SK-N-SH treated with all-trans-retinoic acid at 6 μM for 48 hours (cell line): ENCODE results near the gene DAB2IP.

Source experiments
- ATAC-seq: fragments of 200-7000 bp; cut with Tn5 transposase; 3 replicates; pipeline ENCODE4 v1.9.1; 2020; ENCODE audit warnings: mild to moderate bottlenecking, moderate library complexity
- ARNTL ChIP-seq: fragments of 450-650 bp; formaldehyde crosslinking; IDR thresholded peaks from 2 replicates; pipeline ENCODE4 v1.5.0; 2020; ENCODE audit warnings: low read depth, mild to moderate bottlenecking, moderate library complexity, borderline replicate concordance
- CSDC2 ChIP-seq: fragments of 250-450 bp; sonication (Bioruptor Pico); IDR thresholded peaks from 2 replicates; pipeline ENCODE4 v1.5.0; 2020; ENCODE audit warnings: mild to moderate bottlenecking, moderate library complexity
- ESRRG ChIP-seq: fragments of 250-450 bp; sonication (Bioruptor Pico); IDR thresholded peaks from 2 replicates; pipeline ENCODE4 v1.6.1; 2021; ENCODE audit warnings: mild to moderate bottlenecking
- GLIS3 ChIP-seq: fragments of 250-450 bp; sonication (Bioruptor Pico); IDR thresholded peaks from 2 replicates; pipeline ENCODE4 v1.5.0; 2020; ENCODE audit warnings: mild to moderate bottlenecking, moderate library complexity
- ISL1 ChIP-seq: fragments of 250-450 bp; sonication (Bioruptor Pico); IDR thresholded peaks from 2 replicates; pipeline ENCODE4 v2.1.2; 2022; ENCODE audit warnings: mild to moderate bottlenecking, moderate library complexity
- PPARA ChIP-seq: fragments of 250-450 bp; sonication (Bioruptor Pico); IDR thresholded peaks from 2 replicates; pipeline ENCODE4 v1.5.0; 2020; ENCODE audit warnings: mild to moderate bottlenecking, borderline replicate concordance
- RARB ChIP-seq: fragments of 250-450 bp; sonication (Bioruptor Pico); IDR thresholded peaks from 2 replicates; pipeline ENCODE4 v1.8.0; 2021; ENCODE audit warnings: mild to moderate bottlenecking, moderate library complexity
- SNAI2 ChIP-seq: fragments of 250-450 bp; sonication (Bioruptor Pico); IDR thresholded peaks from 2 replicates; pipeline ENCODE4 v1.5.0; 2020; ENCODE audit warnings: mild to moderate bottlenecking, moderate library complexity
- TCF4 ChIP-seq: fragments of 250-450 bp; sonication (Bioruptor Pico); IDR thresholded peaks from 2 replicates; pipeline ENCODE4 v1.8.0; 2021; ENCODE audit warnings: mild to moderate bottlenecking, moderate library complexity, borderline replicate concordance
- TOX ChIP-seq: fragments of 250-450 bp; sonication (Bioruptor Pico); IDR thresholded peaks from 2 replicates; pipeline ENCODE4 v1.8.0; 2021; ENCODE audit warnings: mild to moderate bottlenecking, moderate library complexity, borderline replicate concordance
- ZC3H10 ChIP-seq: fragments of 250-450 bp; sonication (Bioruptor Pico); IDR thresholded peaks from 2 replicates; pipeline ENCODE4 v1.5.1; 2021; ENCODE audit warnings: mild to moderate bottlenecking, moderate library complexity
- ZFP3 ChIP-seq: fragments of 250-450 bp; sonication (Bioruptor Pico); IDR thresholded peaks from 2 replicates; pipeline ENCODE4 v1.5.0; 2020; ENCODE audit warnings: mild to moderate bottlenecking, moderate library complexity
- ZFP30 ChIP-seq: fragments of 450-650 bp; formaldehyde crosslinking; IDR thresholded peaks from 2 replicates; pipeline ENCODE4 v1.5.0; 2022; ENCODE audit warnings: mild to moderate bottlenecking, moderate library complexity
- ZNF70 ChIP-seq: fragments of 450-650 bp; formaldehyde crosslinking; IDR thresholded peaks from 2 replicates; pipeline ENCODE4 v1.5.0; 2020; ENCODE audit warnings: mild to moderate bottlenecking, moderate library complexity
- ZNF8 ChIP-seq: fragments of 450-650 bp; formaldehyde crosslinking; IDR thresholded peaks from 2 replicates; pipeline ENCODE4 v1.5.0; 2020; ENCODE audit warnings: mild to moderate bottlenecking, moderate library complexity
- TF ChIP-seq, protein P1 (sequence below): fragments of 250-450 bp; sonication (Bioruptor Pico); IDR thresholded peaks from 2 replicates; pipeline ENCODE4 v1.8.0; 2021; ENCODE audit warnings: low read depth, mild to moderate bottlenecking, moderate library complexity, borderline replicate concordance
- TF ChIP-seq, protein P2 (sequence below): fragments of 250-450 bp; sonication (Bioruptor Pico); IDR thresholded peaks from 2 replicates; pipeline ENCODE4 v1.5.0; 2020; ENCODE audit warnings: mild to moderate bottlenecking, moderate library complexity
- TF ChIP-seq, protein P3 (sequence below): fragments of 250-450 bp; sonication (Bioruptor Pico); IDR thresholded peaks from 2 replicates; pipeline ENCODE4 v1.5.1; 2020; ENCODE audit warnings: low read depth, mild to moderate bottlenecking, moderate library complexity
- TF ChIP-seq, protein P4 (sequence below): fragments of 250-450 bp; sonication (Bioruptor Pico); IDR thresholded peaks from 2 replicates; pipeline ENCODE4 v1.8.0; 2020; ENCODE audit warnings: mild to moderate bottlenecking, moderate library complexity, borderline replicate concordance
- TF ChIP-seq, protein P5 (sequence below): fragments of 250-450 bp; sonication (Bioruptor Pico); IDR thresholded peaks from 2 replicates; pipeline ENCODE4 v1.5.1; 2021; ENCODE audit warnings: mild to moderate bottlenecking, moderate library complexity

The DAB2IP gene

DNA sequence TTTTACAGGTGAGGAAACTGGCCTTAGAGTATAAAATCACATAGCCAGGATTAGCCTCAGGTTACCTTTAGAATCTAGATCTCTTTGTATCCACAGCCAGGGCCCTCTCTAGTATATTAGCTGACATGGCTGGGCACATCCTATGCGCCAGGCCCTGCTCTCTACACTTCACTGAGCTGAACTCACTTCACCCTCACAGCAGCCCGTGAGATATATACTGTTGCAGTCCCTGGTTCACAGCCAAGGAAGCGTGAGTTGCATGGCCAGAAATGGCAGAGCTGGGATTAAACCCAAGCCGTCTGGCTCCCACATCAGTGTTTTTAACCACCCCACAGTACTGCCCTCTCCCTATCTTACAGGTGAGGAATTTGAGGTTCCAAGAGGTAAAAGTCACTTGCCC is 58.4 kb downstream of the DAB2IP start (continued):
- TF ChIP-seq, protein P1, sequence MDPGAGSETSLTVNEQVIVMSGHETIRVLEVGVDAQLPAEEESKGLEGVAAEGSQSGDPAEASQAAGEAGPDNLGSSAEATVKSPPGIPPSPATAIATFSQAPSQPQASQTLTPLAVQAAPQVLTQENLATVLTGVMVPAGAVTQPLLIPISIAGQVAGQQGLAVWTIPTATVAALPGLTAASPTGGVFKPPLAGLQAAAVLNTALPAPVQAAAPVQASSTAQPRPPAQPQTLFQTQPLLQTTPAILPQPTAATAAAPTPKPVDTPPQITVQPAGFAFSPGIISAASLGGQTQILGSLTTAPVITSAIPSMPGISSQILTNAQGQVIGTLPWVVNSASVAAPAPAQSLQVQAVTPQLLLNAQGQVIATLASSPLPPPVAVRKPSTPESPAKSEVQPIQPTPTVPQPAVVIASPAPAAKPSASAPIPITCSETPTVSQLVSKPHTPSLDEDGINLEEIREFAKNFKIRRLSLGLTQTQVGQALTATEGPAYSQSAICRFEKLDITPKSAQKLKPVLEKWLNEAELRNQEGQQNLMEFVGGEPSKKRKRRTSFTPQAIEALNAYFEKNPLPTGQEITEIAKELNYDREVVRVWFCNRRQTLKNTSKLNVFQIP (CRISPR knock-in tag) = no peak
- no peak for TF ChIP-seq GLIS3 (CRISPR knock-in tag)
- TF ChIP-seq PPARA = no peak
- no peak for TF ChIP-seq CSDC2
- no peak for TF ChIP-seq ZC3H10 (CRISPR knock-in tag)
- TF ChIP-seq, protein P2, sequence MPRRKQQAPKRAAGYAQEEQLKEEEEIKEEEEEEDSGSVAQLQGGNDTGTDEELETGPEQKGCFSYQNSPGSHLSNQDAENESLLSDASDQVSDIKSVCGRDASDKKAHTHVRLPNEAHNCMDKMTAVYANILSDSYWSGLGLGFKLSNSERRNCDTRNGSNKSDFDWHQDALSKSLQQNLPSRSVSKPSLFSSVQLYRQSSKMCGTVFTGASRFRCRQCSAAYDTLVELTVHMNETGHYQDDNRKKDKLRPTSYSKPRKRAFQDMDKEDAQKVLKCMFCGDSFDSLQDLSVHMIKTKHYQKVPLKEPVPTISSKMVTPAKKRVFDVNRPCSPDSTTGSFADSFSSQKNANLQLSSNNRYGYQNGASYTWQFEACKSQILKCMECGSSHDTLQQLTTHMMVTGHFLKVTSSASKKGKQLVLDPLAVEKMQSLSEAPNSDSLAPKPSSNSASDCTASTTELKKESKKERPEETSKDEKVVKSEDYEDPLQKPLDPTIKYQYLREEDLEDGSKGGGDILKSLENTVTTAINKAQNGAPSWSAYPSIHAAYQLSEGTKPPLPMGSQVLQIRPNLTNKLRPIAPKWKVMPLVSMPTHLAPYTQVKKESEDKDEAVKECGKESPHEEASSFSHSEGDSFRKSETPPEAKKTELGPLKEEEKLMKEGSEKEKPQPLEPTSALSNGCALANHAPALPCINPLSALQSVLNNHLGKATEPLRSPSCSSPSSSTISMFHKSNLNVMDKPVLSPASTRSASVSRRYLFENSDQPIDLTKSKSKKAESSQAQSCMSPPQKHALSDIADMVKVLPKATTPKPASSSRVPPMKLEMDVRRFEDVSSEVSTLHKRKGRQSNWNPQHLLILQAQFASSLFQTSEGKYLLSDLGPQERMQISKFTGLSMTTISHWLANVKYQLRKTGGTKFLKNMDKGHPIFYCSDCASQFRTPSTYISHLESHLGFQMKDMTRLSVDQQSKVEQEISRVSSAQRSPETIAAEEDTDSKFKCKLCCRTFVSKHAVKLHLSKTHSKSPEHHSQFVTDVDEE (CRISPR knock-in tag) = no peak

DNA sequence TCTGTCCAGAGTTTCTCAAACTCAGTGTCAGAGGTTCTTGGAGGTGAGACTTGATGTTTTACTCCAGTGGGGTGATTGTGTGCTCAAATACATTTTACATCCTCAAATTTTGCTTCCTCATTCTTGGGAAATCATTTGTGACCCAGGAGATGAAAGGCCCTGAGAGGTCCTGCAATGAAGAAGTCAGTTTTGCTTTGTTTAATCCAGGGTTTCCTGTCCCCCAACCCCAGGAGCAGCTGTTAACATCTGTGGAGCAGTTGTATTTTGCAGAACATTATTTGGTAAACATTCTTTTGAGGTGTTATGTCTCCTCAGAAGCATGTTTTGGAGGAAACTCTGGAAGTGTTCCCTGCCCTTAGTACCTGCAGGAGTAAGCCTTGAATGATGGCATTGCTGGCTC is 59.8 kb downstream of the DAB2IP start:
- TF ChIP-seq, protein P3, sequence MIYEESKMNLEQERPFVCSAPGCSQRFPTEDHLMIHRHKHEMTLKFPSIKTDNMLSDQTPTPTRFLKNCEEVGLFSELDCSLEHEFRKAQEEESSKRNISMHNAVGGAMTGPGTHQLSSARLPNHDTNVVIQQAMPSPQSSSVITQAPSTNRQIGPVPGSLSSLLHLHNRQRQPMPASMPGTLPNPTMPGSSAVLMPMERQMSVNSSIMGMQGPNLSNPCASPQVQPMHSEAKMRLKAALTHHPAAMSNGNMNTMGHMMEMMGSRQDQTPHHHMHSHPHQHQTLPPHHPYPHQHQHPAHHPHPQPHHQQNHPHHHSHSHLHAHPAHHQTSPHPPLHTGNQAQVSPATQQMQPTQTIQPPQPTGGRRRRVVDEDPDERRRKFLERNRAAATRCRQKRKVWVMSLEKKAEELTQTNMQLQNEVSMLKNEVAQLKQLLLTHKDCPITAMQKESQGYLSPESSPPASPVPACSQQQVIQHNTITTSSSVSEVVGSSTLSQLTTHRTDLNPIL (CRISPR knock-in tag) = no peak
- TF ChIP-seq GLIS3 (CRISPR knock-in tag) (no peak), ZFP30 (CRISPR knock-in tag) (no peak), PPARA (no peak), ARNTL (no peak), ESRRG (CRISPR knock-in tag) (no peak), ZNF8 (CRISPR knock-in tag) (no peak), TOX (no peak), SNAI2 (CRISPR knock-in tag) (no peak), ZNF70 (no peak), ZFP3 (CRISPR knock-in tag) (no peak), CSDC2 (no peak), ISL1 (CRISPR knock-in tag) (no peak), ZC3H10 (CRISPR knock-in tag) (no peak)
- TF ChIP-seq, protein P1 (CRISPR knock-in tag) = no peak
- TF ChIP-seq, protein P2 (CRISPR knock-in tag) = no peak
- TF ChIP-seq, protein P4, sequence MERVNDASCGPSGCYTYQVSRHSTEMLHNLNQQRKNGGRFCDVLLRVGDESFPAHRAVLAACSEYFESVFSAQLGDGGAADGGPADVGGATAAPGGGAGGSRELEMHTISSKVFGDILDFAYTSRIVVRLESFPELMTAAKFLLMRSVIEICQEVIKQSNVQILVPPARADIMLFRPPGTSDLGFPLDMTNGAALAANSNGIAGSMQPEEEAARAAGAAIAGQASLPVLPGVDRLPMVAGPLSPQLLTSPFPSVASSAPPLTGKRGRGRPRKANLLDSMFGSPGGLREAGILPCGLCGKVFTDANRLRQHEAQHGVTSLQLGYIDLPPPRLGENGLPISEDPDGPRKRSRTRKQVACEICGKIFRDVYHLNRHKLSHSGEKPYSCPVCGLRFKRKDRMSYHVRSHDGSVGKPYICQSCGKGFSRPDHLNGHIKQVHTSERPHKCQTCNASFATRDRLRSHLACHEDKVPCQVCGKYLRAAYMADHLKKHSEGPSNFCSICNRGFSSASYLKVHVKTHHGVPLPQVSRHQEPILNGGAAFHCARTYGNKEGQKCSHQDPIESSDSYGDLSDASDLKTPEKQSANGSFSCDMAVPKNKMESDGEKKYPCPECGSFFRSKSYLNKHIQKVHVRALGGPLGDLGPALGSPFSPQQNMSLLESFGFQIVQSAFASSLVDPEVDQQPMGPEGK (CRISPR knock-in tag) = no peak
- no peak for ATAC-seq

DNA sequence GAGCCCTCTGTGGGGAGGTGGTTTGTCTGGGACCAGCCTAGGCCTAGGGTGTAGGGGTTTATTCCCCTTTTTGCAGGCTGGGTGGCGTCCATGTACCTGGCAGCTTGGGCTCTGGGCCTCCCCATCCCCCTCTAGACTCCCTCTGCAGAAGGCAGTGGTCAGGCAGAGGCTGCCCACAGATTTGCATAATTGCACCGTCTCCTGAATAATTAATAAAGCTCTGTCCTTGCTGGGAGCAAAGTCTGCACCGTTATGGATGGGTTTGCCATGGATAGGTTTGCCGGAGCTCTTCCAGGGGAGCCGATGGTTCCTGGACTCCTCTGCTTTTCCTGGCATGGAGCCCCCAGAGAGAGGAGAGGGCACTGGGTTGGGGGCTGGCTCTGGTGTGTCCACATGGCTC is 60.4 kb downstream of the DAB2IP start:
- TF ChIP-seq SNAI2 (CRISPR knock-in tag) = no peak
- TF ChIP-seq RARB = no peak
- no peak for TF ChIP-seq TOX
- TF ChIP-seq, protein P5, sequence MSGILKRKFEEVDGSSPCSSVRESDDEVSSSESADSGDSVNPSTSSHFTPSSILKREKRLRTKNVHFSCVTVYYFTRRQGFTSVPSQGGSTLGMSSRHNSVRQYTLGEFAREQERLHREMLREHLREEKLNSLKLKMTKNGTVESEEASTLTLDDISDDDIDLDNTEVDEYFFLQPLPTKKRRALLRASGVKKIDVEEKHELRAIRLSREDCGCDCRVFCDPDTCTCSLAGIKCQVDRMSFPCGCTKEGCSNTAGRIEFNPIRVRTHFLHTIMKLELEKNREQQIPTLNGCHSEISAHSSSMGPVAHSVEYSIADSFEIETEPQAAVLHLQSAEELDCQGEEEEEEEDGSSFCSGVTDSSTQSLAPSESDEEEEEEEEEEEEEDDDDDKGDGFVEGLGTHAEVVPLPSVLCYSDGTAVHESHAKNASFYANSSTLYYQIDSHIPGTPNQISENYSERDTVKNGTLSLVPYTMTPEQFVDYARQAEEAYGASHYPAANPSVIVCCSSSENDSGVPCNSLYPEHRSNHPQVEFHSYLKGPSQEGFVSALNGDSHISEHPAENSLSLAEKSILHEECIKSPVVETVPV = no peak
- TF ChIP-seq ZNF8 (CRISPR knock-in tag) = no peak
- no peak for TF ChIP-seq GLIS3 (CRISPR knock-in tag)
- no peak for TF ChIP-seq ESRRG (CRISPR knock-in tag)
- TF ChIP-seq CSDC2 = no peak
- no peak for TF ChIP-seq TCF4
- ATAC-seq = no peak
